A204.1 (cell line): ENCODE data around the gene OR52B2.

Source experiments
- FAIRE-seq: peaks from 2 replicates; lab custom pipeline; 2012; peaks lifted over from hg19 to GRCh38; lab: Jason Lieb, UNC

The OR52B2 gene

DNA sequence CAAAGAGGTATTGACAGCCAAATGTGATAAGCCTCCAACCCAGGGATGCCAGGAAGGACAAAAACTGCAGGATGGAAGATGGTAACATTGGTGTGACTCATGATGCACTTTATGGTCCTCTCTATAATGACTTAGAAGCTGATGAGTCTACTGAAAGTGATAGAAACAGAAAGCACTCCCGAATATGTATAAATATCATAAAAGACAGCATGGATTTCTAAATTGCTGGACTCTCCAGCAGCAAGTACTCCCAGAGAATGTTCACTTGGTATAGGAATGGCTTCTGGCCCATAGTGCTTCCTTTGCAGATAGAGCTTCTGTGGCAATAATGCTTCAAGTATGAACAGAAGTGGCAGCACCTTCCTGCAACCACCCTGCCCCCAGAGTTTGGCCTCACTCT lies at the start of gene OR52B2:
TSS of gene OR52B2 (minus strand) at position 101 of the 400 bp plus-strand sequence. CDS start at position 101, 0 bp downstream.
- no peak for FAIRE-seq

DNA sequence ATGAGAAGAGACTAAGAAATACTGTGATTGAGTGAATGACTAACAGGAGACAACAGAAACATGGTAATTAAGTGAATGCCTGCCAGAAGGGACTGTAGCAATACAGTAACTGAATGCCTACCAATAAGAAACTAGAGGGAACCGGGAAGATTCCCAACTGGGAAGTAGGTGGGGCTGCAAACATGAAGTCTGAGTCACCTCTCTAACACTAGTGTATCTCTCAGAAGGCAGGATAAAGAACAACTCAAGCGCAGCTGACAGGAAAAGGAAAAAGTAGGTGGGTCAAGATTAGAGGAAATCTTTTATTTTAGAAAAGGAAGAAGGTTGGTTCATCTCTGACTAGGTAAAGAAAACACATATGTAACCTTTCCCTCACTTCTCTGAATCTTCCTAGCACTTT lies 49.2 kb upstream of the OR52B2 start:
- no peak for FAIRE-seq

DNA sequence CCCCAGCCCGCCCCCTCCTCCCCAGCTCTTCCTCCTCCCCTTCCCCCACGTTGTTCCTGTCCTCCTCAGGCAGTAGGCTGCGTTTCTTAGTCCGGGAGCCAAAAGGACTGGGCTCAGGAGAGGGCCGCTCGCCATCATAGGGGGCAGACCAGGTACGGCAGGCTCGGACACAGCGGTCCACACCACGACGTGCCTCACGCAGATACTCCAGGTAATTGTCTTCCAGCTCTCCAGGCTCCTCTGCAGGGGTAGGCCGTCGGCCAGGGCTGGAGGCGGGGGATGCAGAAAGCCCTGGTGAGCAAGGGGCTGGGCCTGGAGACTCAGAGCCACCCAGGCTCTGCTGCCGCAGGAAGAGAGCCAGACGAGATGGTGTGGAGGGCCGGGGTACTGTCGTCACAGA lies 47.6 kb upstream of the OR52B2 start:
- no peak for FAIRE-seq

DNA sequence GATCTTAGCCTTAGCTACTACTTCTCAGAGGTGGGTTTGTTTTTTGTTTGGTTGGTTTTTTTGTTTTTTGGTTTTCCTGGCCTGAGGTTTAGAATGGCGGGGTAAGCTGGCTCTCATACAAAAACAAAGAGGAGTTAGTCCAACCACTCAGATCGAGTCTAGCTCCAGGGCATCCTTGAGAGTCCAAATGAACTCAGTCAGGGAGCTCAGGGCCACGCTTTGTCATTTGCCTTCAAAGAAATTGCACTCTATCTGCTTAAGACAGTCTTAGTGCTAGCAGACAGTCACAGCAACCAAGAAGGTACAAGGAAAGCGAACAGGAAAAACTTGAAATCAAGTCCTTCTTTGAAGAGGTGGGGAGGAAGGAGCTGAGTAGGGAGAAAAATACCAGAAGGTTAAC lies 46.4 kb upstream of the OR52B2 start:
- FAIRE-seq, result no peak

DNA sequence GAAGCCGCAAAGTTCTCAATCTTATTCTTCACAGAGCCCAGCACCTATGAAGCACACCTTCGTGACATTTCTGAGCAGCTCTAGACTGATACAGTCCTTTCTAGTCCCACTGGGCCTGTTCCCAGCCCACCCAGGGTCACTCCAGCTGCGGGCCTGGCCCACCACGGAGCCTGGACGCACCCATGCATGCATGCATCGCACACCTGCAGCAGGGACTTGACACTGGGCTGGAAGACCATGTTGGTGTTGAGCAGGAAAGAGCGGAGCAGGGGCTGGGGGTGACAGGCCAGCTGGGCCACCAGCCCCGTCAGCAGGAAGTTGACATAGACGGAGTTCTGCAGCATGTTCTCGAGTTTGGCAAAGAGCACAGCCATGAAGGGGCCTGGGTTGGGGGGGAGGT lies 44.4 kb upstream of the OR52B2 start:
- FAIRE-seq, result no peak

DNA sequence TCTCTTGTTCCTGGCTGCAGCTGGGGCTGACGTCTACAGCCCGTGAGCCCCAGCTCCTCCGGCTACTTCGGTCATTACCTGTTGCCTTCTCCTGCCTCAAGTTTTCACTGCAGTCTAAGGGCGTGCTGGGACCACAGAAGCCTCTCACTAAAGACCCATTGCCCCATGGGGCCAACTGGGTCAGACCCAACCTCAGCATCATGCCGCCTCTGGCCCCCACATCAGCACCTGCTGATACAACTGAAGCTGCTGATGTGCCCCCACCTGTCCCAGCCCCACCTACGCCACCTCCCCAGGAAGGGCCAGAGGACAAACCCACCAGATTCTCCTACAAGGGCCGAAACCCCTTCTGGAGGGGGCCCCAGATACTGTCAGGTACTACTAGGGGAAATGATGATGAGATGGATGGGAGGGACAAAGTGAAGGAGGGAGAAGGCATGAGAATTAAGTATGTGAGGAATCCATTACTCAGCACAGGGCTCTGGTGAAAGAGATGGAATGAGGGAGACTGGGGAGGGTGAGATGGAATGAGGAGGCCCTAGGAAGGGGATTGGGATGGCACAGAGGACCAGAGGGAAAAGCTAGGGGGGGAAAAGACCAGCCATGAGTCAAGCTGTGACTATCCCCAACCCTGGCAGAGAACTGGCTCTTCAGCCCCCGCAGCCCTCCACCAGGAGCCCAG lies 40.3 kb upstream of the OR52B2 start:
- FAIRE-seq, result no peak

DNA sequence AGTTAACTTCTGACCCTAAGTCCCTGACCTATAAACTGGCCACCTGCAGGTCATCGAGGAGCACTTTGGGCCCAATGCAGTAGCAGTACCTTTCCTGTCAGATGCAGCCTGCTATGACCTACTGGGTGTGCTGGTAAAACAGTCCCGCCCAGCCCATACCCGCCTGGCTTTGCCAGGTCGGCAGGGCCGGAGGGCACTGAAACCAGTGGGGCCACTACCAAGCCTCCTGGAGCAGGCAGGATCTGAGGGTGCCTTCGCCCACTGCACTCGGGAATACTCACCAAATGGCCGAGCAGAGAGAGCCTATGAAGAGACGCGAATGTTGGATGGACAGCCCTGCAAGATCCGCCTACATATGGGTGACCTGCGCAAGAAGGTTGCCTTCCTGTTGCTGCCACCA lies 39.7 kb upstream of the OR52B2 start:
- FAIRE-seq, result no peak

DNA sequence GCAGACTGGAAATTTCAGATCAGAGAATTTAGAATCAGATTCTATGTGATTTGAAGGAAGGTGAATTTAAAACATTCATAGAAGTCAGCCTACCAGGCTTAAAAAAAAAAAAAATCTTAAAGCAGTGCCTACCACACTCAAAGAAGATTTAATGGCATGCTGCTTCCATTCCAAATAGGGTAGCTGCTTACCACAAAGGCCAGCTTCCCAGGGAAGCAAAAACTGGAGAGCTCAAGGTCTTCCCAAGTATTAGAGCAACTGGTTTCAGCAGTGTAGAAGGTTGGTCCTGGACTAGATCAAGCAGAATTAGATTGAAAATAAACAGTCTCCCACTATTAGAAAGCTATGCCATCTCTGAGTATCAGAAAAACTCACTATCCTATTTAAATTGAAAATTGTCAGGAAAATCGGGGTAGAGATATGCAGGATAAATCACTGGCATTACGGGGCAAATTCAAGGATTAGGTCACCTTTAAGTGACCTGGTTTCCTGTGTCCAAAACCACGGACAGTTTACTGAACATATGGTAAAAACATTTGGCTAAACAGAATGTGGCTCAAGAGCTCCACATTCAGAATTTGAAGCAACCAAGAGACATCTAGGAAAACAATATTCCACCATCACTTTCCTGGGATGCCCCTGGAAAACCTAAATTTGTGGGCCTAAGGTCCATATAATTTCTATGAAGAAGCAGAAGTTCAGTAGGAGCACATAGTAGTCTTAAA lies 36.5 kb upstream of the OR52B2 start:
- FAIRE-seq, result no peak

DNA sequence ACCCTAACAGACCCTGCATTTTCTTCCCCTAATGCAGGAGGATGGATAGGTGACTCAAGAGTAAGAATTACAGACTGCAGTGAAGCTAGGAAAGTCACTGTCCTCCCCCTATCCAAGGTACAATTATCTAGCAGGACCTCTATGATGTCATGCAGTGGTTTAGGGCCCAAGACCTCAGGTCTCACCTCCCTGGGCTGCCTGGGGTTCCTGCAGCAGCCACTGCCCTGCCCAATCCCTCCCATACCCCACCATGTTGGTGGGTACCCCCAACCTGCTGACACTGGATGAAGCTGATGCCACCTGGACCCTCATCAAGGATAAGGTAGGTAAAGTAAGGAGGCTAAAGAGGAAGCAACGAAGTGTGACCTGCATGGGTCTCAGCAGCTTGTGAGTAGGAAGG lies 35.2 kb upstream of the OR52B2 start, which contains the start of gene C11orf42:
TSS of gene C11orf42 (plus strand) at position 192 of the 400 bp plus-strand sequence. CDS start at position 251, 59 bp downstream.
- no peak for FAIRE-seq

DNA sequence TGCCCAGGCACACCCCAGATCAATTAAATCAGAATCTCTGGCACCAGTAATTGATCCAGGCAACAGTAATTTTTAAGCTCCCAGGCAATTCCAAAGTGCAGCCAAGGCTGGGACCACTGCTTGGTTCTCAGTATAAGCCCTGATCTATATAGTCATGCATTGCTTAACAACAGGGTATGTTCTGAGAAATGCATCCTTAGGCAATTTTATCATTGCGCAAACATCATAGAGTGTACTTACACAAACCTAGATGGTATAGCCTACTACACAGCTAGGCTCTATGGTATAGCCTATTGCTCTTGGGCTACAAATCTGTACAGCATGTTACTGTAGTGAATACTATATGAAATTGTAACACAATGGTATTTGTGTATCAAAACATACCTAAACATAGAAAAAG lies 34.6 kb upstream of the OR52B2 start:
- FAIRE-seq, result no peak

DNA sequence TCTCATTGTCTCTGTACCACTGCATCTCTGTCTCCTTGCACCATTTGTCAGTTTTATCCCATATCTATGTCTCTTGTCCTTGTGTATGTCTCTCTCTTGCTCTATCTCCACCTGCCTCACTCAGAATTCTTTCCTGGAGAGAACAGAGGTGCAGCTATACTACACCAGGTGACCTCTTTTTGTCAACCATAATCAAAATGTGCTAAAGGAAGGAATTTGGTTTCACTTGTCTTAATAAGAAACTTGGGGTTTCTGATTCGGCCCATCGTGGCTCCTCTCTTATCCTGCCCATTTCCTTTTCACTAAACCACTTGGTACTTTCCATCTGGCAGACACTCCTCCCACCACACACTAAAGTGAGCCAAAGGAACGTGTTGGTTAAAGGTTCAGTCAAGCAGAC lies 33.2 kb upstream of the OR52B2 start:
- no peak for FAIRE-seq

DNA sequence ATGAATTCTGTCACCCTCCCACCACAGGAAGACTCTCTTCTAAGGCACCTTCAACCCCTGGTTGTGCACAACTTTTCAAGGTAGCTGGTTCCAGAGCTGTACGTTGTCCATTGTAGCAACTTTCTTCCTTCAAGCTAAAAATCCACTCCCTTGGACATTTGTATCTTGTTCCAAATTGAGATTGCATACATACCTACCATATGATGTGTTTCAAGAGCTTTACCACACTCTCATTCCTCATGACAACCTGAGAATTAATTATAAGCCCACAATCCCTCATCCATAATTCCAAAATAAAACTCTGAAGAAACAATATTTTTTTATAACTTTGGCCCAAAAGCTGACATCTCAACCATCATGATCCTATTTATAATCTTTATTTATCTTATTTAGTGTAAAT lies 31.9 kb upstream of the OR52B2 start:
- no peak for FAIRE-seq

DNA sequence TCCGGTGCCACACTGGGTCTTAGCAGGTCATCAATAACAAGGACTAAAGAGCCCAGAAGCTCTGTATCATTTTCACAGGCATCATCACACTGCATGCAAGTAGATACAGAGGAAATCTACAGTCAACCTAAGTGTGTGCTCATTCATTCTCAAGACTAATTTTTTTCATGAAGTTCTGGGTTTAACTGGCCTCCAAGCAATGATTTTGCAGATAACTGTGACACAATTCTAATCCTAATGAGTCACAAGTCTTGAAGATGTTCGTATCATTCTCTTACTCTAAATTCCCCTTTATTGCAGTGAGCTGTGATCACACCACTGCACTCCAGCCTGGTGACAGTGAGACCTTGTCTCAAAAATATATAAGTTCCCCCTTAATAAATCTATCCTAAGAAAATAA lies 31.4 kb upstream of the OR52B2 start:
- no peak for FAIRE-seq

DNA sequence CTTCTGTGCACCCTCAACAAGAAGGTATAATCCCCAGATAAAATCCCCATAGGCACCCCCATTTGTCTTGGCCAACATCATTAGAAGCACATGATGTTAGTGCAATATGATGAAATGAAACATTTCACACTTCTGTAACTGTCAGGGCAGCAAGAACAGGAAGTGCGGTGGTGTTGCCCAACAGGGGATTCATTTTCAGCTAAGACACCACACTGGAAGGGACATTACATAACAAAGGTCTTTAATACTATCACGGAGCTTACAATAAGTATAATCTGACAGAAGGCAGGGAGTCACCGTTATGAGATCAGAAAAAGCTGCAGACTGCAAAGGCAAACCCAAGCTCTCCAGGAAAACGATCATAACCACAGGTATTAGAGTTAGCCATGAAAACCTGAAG lies 30.8 kb upstream of the OR52B2 start:
- FAIRE-seq, result no peak

DNA sequence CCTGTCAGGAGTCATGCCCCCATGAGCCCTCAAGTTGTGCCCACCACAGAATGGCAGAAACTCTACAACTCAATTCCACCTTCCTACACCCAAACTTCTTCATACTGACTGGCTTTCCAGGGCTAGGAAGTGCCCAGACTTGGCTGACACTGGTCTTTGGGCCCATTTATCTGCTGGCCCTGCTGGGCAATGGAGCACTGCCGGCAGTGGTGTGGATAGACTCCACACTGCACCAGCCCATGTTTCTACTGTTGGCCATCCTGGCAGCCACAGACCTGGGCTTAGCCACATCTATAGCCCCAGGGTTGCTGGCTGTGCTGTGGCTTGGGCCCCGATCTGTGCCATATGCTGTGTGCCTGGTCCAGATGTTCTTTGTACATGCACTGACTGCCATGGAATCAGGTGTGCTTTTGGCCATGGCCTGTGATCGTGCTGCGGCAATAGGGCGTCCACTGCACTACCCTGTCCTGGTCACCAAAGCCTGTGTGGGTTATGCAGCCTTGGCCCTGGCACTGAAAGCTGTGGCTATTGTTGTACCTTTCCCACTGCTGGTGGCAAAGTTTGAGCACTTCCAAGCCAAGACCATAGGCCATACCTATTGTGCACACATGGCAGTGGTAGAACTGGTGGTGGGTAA lies 29.2 kb upstream of the OR52B2 start, which contains the start of gene OR52W1:
TSS of gene OR52W1 (plus strand) at position 51 of the 637 bp plus-strand sequence. CDS start at position 51, 0 bp downstream.
- FAIRE-seq, result no peak

DNA sequence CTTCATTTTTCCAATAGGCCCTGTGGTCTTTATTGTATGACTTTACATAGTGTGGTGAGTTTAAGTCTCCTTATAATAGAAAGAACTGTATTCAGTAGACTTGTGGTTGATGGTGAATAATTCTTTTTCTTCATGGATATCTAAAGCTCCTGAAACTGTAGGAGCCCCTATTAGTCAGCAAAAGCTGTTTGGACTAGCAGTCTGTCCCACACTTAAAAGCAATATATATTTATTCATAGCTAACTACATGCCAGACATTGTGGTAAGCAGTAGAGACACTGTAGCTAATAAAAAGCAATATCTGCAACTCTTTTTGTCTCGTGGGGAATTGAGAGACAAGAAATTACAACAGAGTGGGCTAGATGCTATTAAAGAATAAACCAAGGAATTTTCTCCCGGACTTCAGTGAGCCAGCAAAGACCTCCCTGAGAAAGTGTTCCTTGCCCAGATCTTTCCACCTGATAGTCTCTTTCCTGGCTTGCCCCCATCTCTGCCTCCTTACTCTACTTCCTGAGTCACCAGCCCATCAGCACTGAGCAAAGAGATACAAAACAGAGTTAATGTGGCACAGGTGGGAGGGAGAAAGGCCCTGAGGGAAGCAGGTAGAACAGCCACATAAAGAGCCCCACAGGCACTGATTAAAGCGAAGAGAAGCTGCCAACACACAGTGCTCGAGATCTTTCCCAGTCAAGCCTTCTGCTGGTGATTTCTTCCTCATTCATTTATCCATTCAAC lies 27.5 kb upstream of the OR52B2 start:
- FAIRE-seq, result no peak

DNA sequence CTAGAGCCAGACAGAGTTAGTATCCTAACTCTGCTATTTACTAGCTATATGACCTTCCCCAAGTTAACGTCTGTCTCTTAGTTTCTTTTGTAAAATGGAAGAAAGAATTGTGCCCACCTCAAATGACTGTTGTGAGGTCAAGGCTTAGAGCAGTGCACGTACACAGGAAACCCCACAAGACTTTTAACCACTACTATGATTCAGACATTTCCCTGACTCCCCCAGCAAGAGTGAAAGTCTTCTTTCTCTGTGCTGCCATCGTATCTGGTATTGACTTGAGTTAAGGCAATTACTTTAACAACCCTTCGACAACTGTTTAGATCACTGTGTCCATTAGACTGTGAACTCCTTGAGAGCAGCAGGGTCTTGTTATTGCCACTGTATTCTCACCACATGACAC lies 26.3 kb upstream of the OR52B2 start:
- FAIRE-seq, result no peak

DNA sequence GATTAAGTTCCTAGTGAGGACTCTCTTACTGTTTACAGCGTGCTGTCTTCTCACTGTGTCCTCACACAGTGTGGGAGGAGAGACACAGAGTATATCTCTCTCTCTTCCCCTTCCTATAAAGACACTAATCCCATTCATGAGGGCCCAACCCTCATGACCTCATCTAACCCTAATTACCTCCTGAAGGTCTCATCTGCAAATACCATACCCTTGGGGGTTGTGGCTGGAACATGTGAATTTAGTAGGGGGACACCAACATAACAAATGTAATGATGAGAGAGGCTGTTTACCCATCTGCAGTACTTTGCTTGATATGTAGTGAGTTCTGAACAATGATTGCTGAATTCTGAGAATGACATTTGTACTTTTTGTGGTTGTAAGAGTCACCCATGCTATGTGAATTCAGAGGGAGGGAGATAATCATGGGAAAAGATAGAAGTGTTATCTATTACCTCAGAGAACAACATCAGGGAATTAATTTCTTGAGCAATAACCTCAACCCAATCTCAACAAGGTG lies 24.0 kb upstream of the OR52B2 start:
- FAIRE-seq, result no peak

DNA sequence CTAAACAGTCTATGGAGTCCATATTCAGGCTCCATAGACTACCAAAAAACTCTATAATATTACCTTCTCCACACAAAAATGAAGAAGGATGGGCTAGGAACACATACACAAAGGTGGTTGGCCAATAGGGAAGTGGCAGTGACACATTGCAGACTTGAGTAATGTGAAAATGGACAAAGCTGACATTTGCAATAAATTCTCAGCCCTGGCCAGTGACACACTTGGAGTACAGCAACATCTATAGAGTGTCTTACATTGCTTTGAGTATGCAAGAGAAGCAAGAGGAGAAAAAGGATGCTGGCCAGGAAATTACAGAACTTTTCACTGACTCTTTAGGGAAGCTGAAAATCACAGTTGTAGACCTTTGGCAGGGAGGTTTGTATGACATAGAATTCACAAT lies 21.6 kb upstream of the OR52B2 start:
- no peak for FAIRE-seq

DNA sequence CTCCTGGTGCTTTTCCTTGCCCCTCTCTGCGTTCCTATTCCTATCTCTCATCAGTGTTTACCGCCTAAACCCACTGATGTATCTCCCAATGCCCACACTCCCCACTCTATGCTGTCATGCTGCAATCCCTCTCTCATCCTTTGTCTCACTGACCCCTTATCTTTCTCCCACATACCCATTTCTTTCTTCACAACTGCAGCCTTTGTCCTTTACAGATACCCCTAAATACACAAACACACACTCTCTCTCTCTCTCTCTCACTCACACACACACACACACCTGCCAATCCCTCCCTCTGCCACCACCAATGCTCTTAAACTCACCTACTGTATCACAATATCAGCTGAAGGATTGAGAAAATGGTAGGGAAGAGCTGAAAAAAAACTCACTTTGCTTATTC lies 5.3 kb upstream of the OR52B2 start:
- no peak for FAIRE-seq

DNA sequence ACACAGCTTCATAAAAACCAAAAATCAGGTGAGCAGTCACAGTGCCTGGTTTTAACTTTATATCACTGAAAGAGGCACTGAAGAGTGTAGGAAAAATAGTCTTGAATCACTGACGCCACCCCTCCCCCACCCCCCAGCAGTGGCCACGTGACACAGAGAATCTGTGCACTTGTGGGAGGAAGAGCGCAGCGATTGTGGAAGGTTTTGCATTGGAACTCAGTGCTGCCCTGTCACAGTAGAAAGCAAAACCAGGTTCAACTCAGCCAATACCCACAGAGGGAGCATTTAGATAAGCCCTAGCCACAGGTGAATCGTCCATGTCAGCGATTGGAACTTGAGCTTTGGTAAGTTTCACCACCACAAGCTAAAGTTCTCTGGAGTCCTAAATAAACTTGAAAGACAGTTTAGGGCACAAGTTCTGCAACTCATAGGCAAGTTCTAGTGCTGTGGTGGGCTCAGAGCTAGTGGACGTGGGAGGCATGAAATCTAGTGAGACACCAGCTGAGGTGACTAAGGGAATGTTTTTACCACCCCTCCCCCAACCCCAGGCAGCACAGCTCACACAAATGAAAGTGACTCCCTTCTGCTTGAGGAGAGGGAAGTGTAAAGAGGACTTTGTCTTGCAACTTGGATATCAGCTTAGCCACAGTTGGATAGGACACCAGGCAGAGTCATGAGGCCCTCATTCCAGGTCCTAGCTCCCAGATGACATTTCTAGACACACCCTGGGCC lies 13.3 kb downstream of the OR52B2 start:
- FAIRE-seq, result no peak

DNA sequence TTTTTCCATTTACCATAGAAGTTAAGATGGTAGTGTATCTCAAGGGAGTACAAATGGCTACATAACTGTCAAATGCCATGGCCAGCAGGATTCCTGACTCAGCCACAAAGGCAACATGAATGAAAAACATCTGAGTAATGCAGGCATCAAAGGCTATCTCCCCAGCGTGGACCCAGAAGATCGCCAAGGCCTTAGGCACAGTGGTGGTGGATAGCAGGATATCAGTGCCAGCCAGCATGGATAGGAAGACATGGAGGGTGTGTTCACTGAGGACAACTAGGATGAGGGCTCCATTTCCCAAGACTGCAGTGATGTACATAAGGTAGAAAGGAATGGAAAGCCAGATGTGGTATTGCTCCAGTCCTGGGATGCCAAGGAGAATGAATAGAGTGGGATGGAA lies 18.0 kb downstream of the OR52B2 start:
- no peak for FAIRE-seq
